GOT3 (cell line): ENCODE data around the gene EXOC6.
A peak's percentile ranks its signal among the peaks of the same experiment; 100 is the strongest.

Experiments used
- DNase-seq: peaks from one replicate; lab custom pipeline; 2025; ENCODE audit warnings: mixed read lengths; lab: John Stamatoyannopoulos, UW

Gene EXOC6

GRCh38 chr10:92848441-92849233 is at the start of gene EXOC6:
TSS of gene EXOC6 (plus strand) at chr10:92848520. CDS start at chr10:92848534, 14 bp downstream.
- peak; percentile 29 for DNase-seq

- no peak for DNase-seq
Measured at GRCh38 chr10:92799568-92799967, 48.8 kb upstream of the EXOC6 start.

- DNase-seq: no peak
Measured at GRCh38 chr10:92800134-92800733, 48.1 kb upstream of the EXOC6 start.

GRCh38 chr10:92801978-92802872 is 46.1 kb upstream of the EXOC6 start:
- no peak for DNase-seq

- no peak for DNase-seq
Measured at GRCh38 chr10:92809840-92810239, 38.5 kb upstream of the EXOC6 start.

- no peak for DNase-seq
Measured at GRCh38 chr10:92810934-92811532, 37.3 kb upstream of the EXOC6 start.

- no peak for DNase-seq
Measured at GRCh38 chr10:92811986-92812385, 36.3 kb upstream of the EXOC6 start.

- DNase-seq: no peak
Measured at GRCh38 chr10:92813979-92814378, 34.3 kb upstream of the EXOC6 start.

GRCh38 chr10:92814790-92815189 is 33.5 kb upstream of the EXOC6 start:
- no peak for DNase-seq

GRCh38 chr10:92816091-92816531 is 32.2 kb upstream of the EXOC6 start:
- DNase-seq: no peak

GRCh38 chr10:92822060-92822634 is 26.2 kb upstream of the EXOC6 start:
- DNase-seq: no peak

- no peak for DNase-seq
Measured at GRCh38 chr10:92822964-92823363, 25.4 kb upstream of the EXOC6 start.

GRCh38 chr10:92826061-92826460 is 22.3 kb upstream of the EXOC6 start:
- DNase-seq: no peak

GRCh38 chr10:92826504-92826903 is 21.8 kb upstream of the EXOC6 start:
- no peak for DNase-seq

- DNase-seq: no peak
Measured at GRCh38 chr10:92829042-92829785, 19.1 kb upstream of the EXOC6 start.

- DNase-seq: no peak
Measured at GRCh38 chr10:92829786-92830377, 18.4 kb upstream of the EXOC6 start.

- DNase-seq: no peak
Measured at GRCh38 chr10:92830478-92831389, 17.6 kb upstream of the EXOC6 start.

GRCh38 chr10:92832121-92832520 is 16.2 kb upstream of the EXOC6 start:
- no peak for DNase-seq

- no peak for DNase-seq
Measured at GRCh38 chr10:92832998-92833650, 15.2 kb upstream of the EXOC6 start.
